Mesothelial cell of epicardium (in vitro differentiated cells): ENCODE measurements around the gene NOSIP. TPM values are rescaled to one million over a fixed set of nuclear protein-coding genes. Genes with fewer than 3 reads are reported as not detected.

Experiments used
- DNase-seq, 2 experiments: peaks; one replicate each; pipeline ENCODE4 v3.0.0; 2021; ENCODE audit warnings: low spot score in 2 of 2; ENCODE audit not compliant: unreplicated experiment in 2 of 2
- H3K27ac Mint-ChIP-seq: 2 replicates; pipeline ENCODE4 v1.8.0; 2021; ENCODE audit warnings: mixed read lengths
- H3K27me3 Mint-ChIP-seq: 2 replicates; pipeline ENCODE4 v1.8.0; 2021; ENCODE audit warnings: low read depth, mixed read lengths
- H3K36me3 Mint-ChIP-seq: 2 replicates; pipeline ENCODE4 v1.8.0; 2021; ENCODE audit warnings: mixed read lengths
- H3K4me1 Mint-ChIP-seq: 2 replicates; pipeline ENCODE4 v1.8.0; 2021; ENCODE audit warnings: mixed read lengths
- H3K4me3 Mint-ChIP-seq: 2 replicates; pipeline ENCODE4 v1.8.0; 2021; ENCODE audit warnings: mild to moderate bottlenecking, moderate library complexity, mixed read lengths
- H3K9me3 Mint-ChIP-seq: 2 replicates; pipeline ENCODE4 v1.8.0; 2021; ENCODE audit warnings: mixed read lengths
- total RNA-seq: library from RNA; stranded (reverse); gene quantifications from 3 replicates; pipeline ENCODE4 v1.2.1, GENCODE V29; 2021
- TF ChIP-seq, protein P1 (sequence below): fragments of 200-600 bp; sonication (generic); IDR thresholded peaks from one replicate; pipeline ENCODE4 v1.5.0; 2021; ENCODE audit warnings: antibody characterized with exemption; ENCODE audit not compliant: unreplicated experiment

The NOSIP gene
- total RNA-seq, 1 donor from 2014 or later, result 53.3 TPM

DNA sequence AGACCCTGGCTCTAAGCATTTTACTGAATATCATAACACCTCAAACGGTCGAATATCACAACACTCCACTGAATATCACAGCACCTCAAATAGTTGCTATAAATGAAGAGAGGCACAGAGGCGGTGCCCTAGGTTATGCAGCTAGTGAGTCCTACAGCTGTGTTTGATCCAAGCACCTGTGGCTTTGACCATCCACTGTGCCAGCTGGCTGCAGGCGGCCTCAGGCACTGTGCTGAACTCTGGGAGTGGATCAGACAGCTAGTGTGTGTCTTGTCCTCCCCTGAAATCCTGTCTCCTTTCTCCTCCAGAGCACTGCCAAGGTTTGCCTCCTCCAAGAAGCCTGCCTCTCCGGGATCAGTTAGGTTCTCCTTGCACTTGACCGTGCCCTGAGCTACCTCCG, 7.3 kb downstream of the NOSIP start:
- Mint-ChIP-seq H3K9me3 (no peaks in the 10 kb centered on the region), H3K27me3 (no peaks in the 10 kb centered on the region), H3K4me3 (no peak overlapping the region), H3K27ac (no peak overlapping the region), H3K4me1 (peaks cover 10% of the 10 kb centered on the region), H3K36me3 (peaks cover 2% of the 10 kb centered on the region)
- no peak for DNase-seq
- TF ChIP-seq, protein P1, sequence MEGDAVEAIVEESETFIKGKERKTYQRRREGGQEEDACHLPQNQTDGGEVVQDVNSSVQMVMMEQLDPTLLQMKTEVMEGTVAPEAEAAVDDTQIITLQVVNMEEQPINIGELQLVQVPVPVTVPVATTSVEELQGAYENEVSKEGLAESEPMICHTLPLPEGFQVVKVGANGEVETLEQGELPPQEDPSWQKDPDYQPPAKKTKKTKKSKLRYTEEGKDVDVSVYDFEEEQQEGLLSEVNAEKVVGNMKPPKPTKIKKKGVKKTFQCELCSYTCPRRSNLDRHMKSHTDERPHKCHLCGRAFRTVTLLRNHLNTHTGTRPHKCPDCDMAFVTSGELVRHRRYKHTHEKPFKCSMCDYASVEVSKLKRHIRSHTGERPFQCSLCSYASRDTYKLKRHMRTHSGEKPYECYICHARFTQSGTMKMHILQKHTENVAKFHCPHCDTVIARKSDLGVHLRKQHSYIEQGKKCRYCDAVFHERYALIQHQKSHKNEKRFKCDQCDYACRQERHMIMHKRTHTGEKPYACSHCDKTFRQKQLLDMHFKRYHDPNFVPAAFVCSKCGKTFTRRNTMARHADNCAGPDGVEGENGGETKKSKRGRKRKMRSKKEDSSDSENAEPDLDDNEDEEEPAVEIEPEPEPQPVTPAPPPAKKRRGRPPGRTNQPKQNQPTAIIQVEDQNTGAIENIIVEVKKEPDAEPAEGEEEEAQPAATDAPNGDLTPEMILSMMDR, result no peak

DNA sequence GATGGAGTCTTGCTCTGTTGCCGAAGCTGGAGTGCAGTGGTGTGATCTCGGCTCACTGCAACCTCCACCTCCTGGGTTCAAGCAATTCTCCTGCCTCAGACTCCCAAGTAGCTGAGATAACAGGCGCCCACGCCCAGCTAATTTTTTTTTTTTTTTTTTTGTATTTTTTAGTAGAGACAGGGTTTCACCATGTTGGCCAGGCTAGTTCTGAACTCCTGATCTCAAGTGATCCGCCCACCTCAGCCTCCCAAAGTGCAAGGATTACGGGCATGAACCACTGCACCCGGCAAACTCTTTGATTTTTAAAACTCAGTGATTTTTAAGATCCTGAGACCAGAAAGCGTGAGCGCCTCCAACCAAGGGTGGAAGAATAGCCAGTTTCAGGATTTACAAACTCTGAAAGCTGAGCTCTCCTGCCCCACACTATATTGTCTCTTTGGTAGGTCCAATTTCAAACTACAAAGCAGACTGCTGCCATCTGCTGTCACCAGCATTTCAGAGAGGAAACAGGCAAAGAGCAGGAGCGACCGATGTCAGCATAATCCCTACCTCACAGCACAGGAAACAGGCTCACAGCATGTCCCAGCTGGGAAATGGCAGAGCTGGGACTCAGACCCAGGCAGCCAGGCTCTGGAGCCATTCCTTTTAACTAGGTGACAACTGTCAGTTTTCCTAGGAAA, 9.2 kb downstream of the NOSIP start:
- DNase-seq, result no peak
- Mint-ChIP-seq H3K36me3 (peaks cover 3% of the 10 kb centered on the region), H3K27ac (no peak overlapping the region), H3K4me1 (peaks cover 8% of the 10 kb centered on the region), H3K9me3 (no peaks in the 10 kb centered on the region), H3K27me3 (no peaks in the 10 kb centered on the region), H3K4me3 (no peak overlapping the region)
- TF ChIP-seq, protein P1, result no peak

DNA sequence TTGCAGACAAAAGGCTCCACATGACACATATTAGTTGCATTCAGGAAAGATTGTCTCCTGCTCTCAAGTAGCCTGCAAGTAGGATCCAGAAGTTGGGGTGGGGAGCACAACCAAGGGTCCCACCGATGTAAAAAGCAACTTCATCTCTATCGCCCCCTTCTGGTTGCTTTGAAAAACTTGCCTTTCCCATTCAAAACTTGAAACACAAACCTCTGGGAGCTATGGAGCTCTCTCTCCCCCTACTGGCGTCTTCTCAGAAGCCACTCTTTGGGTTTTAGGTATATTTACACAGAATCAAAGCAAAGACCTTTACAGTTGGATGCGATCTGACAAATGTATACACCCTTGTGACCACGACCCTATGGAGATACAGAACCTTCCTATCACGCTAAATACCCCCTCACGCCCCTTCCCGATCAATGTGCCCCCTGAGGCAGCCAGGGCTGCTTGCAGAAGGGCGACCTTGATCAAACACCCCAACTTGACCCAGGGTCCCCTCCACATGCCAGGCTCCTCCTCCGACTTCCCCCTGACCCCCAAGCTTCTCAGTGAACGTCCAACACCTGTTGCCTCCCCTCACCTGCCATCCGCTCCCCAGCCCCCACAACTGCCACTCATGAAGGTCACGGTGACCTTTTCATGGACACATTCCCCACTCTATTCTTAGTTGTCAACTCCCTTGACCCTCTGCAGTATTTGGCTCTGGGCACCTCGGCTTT, 10.1 kb downstream of the NOSIP start:
- DNase-seq, result no peak
- Mint-ChIP-seq H3K4me3 (no peak overlapping the region), H3K4me1 (peaks cover 8% of the 10 kb centered on the region), H3K9me3 (no peaks in the 10 kb centered on the region), H3K27me3 (no peaks in the 10 kb centered on the region), H3K27ac (peak overlapping the region; percentile 80), H3K36me3 (peaks cover 4% of the 10 kb centered on the region)
- TF ChIP-seq, protein P1, result peak; percentile 98

DNA sequence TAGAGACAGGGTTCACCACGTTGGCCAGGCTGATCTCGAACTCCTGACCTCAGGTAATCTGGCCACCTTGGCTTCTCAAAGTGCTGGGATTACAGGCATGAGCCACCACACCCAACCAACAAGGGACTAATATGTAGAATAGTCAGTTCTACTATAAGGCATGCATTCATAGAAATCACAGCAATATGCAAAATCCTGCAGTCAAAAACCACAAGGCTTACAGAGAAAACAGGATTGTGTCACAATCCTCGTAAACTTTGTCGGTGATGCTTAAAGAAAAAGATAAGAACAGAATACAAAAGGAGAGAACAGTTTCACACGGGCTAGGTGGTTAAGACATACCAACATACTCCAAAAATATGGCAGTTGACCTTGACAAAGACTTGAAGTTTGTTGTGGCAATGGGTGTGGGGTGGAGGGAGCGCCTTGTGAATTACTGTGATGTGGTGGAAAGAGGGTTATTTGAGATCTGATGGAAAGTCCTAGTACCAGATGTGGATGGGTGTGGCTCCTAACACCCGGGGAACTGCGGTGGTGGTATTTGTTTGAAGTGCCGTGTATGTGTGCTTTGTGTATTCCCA, 12.4 kb downstream of the NOSIP start:
- DNase-seq, result no peak
- peaks cover 8% of the 10 kb centered on the region for H3K36me3 Mint-ChIP-seq
- H3K27ac Mint-ChIP-seq, result peak overlapping the region; percentile 45
- no peak overlapping the region for H3K4me3 Mint-ChIP-seq
- H3K9me3 Mint-ChIP-seq, result no peaks in the 10 kb centered on the region
- TF ChIP-seq, protein P1, result no peak
- peaks cover 11% of the 10 kb centered on the region for H3K4me1 Mint-ChIP-seq
- no peaks in the 10 kb centered on the region for H3K27me3 Mint-ChIP-seq

DNA sequence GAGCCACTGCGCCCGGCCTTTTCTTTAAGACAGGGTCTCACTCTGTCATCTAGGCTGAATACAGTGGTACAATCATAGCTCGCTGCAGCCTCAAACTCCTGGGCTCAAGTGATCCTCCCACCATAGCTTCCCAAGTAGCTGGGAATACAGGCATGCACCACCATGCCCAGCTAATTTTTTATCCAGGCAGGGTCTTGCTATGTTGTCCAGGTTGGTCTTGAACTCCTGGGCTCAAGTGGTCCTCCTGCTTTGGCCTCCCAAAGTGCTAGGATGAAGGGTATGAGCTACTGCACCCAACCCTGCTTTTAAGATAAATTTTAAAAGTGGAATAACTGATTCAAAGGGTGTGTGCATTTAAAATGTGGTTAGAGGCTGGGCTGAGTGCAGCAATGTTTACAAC, 14.1 kb downstream of the NOSIP start:
- H3K9me3 Mint-ChIP-seq, result no peaks in the 10 kb centered on the region
- H3K27ac Mint-ChIP-seq, result no peak overlapping the region
- H3K27me3 Mint-ChIP-seq, result no peaks in the 10 kb centered on the region
- DNase-seq, result no peak
- H3K4me1 Mint-ChIP-seq, result peaks cover 11% of the 10 kb centered on the region
- H3K36me3 Mint-ChIP-seq, result peaks cover 8% of the 10 kb centered on the region
- no peak overlapping the region for H3K4me3 Mint-ChIP-seq
- TF ChIP-seq, protein P1, result no peak
